ENCODE measurements around the gene C1orf94.
"Not testable (repeated sequence)": the region's sequence is repeated elsewhere in the genome, so short reads cannot be mapped to it uniquely, and the experiment has no call there.

C1orf94 gene

GRCh38 chr1:34178072-34178471, 1.4 kb downstream of the C1orf94 start:
- no peak for DNase-seq (ENCODE audit: low spot score)
- Histone ChIP-seq H3K4me3 (no peak overlapping the region), H3K27ac (no peak overlapping the region)
- TF ChIP-seq CTCF (IDR thresholded peaks at IDR 0.05): no peak

- not testable (repeated sequence) for H3K27ac ChIP-seq; DNase-seq (ENCODE audit: low spot score); H3K4me3 ChIP-seq
Observed at GRCh38 chr1:34183381-34183780, 6.7 kb downstream of the C1orf94 start.

- H3K27ac ChIP-seq: no peak overlapping the region
- DNase-seq (ENCODE audit: low spot score): no peak
- H3K4me3 ChIP-seq: no peak overlapping the region
- no peak for TF ChIP-seq CTCF (IDR thresholded peaks at IDR 0.05)
Observed at GRCh38 chr1:34186741-34187494, 10.2 kb downstream of the C1orf94 start.

- H3K4me3 ChIP-seq: no peak overlapping the region
- no peak for TF ChIP-seq CTCF (IDR thresholded peaks at IDR 0.05)
- H3K27ac ChIP-seq: no peak overlapping the region
- DNase-seq (ENCODE audit: low spot score): no peak
Observed at GRCh38 chr1:34188418-34188817, 11.7 kb downstream of the C1orf94 start.

GRCh38 chr1:34188985-34189384, 12.3 kb downstream of the C1orf94 start:
- no peak for DNase-seq (ENCODE audit: low spot score)
- no peak for TF ChIP-seq CTCF (IDR thresholded peaks at IDR 0.05)
- H3K27ac ChIP-seq: no peak overlapping the region
- no peak overlapping the region for H3K4me3 ChIP-seq

DNA sequence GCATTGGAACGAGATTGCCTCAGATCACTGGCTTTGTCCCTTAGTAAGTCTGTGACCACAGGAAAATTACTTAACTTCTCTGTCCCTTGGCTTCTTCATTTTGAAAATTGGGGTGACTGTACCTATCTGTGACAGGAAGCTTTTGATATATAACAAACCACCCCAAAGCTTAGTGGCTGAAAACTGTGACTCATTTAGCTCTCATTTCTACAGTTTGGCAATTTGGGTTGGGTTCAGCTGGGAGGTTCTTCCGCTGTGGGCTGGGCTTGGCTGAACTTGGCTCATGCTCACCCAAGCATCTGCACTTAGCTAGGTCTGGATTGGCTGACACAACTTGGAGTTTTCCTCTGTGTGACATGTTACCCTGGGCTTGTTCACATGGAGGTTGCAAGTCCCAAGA, 14.0 kb downstream of the C1orf94 start:
- Histone ChIP-seq H3K27ac (no peak overlapping the region), H3K4me3 (no peak overlapping the region)
- no peak for TF ChIP-seq CTCF (IDR thresholded peaks at IDR 0.05)
- no peak for DNase-seq (ENCODE audit: low spot score)

GRCh38 chr1:34192621-34193020, 15.9 kb downstream of the C1orf94 start:
- no peak overlapping the region for H3K27ac ChIP-seq
- no peak for TF ChIP-seq CTCF (IDR thresholded peaks at IDR 0.05)
- no peak overlapping the region for H3K4me3 ChIP-seq
- no peak for DNase-seq (ENCODE audit: low spot score)
